Thyroid gland (tissue), 4 donors: ENCODE data around the gene DNAJC21.

Source experiments
- CTCF ChIP-seq, 6 experiments: fragments of 200-600 bp in 3 of 6; fragments of 450-650 bp in 3 of 6; sonication (generic) in 3 of 6; IDR thresholded peaks; one replicate each; pipeline ENCODE4 v1.5.1; 2016 to 2019; ENCODE audit warnings: antibody characterized with exemption in 6 of 6, mild to moderate bottlenecking in 2 of 6, inconsistent platforms in 1 of 6, moderate library complexity in 1 of 6
- POLR2A ChIP-seq, 2 donors: fragments of 450-650 bp; IDR thresholded peaks; one replicate each; pipeline ENCODE4 v1.6.1; 2017; ENCODE audit warnings: antibody characterized with exemption in 2 of 2, mild to moderate bottlenecking in 2 of 2, moderate library complexity in 1 of 2

GRCh38 chr5:34894716-34895115 lies 34.6 kb upstream of the DNAJC21 start:
- no peak for TF ChIP-seq POLR2A (IDR thresholded peaks at IDR 0.05)
- TF ChIP-seq CTCF (IDR thresholded peaks at IDR 0.05) = no peak
